OCI-LY3 (cell line): Measurements from ENCODE around the gene PRDM16.

Experiments used
- CTCF ChIP-seq: fragments of 200-600, 300-600 bp; sonication (generic); IDR thresholded peaks from 2 replicates; pipeline ENCODE4 v1.5.1; 2014; ENCODE audit warnings: antibody characterized with exemption, low read length, low read depth
- EZH2phosphoT487 ChIP-seq: fragments of 200-600 bp; shearing (Covaris generic); IDR thresholded peaks from 2 replicates; pipeline ENCODE4 v1.6.1; 2018; ENCODE audit warnings: antibody characterized with exemption, mixed run types, low read depth

GRCh38 chr1:3148171-3148570 is 79.2 kb downstream of the PRDM16 start:
- TF ChIP-seq CTCF (no peak), EZH2phosphoT487 (no peak)
